Ammon's horn (tissue), 1 donor: ENCODE measurements around the gene GABRG2.

Source experiments
- DNase-seq: peaks from one replicate; pipeline ENCODE4 v3.0.0-alpha.2; 2016; ENCODE audit warnings: low spot score

Gene GABRG2

GRCh38 chr5:162193012-162193411 is 125.4 kb downstream of the GABRG2 start:
- DNase-seq, result no peak

DNA sequence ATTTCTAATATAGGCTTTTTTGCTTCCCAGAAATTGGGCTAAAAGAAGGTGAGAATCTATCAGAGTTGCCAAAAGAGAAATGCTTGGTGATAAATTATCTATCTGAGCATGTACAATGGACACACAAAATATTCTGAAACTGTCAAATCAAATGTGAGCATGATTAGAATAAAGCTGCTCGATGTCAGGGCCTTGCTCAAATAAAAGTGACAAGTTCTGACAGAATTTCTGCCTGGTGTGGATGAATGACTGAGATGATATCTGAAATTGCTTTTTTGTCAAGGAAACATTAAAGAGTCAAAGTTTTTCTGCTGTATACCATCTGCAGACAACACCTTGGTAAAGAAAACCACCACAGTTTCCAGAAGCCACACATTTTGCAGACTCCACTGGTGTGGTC is 128.8 kb downstream of the GABRG2 start:
- no peak for DNase-seq

- DNase-seq, result no peak
Observed at GRCh38 chr5:162202285-162202880, 134.8 kb downstream of the GABRG2 start.
